ENCODE measurements around the gene PHF21A.

- TF ChIP-seq CTCF (IDR thresholded peaks at IDR 0.05) = no peak
- no peak for TF ChIP-seq POLR2A (IDR thresholded peaks at IDR 0.05)
Measured at GRCh38 chr11:46064221-46064620, 57.0 kb downstream of the PHF21A start.
